Endothelial cell of hepatic sinusoid (primary cell): ENCODE data around the gene NFAM1.

Experiments used
- in situ Hi-C: cut with HindIII; loops from 2 replicates; pipeline ENCODE4 v1.10.0; 2017; ENCODE audit warnings: low sequenced_read_pairs

Gene NFAM1

GRCh38 chr22:42439821-42440674 is 7.8 kb upstream of the NFAM1 start:
- in situ Hi-C loops, result loop anchor here (5.0 kb wide), 4 partner anchors 68 to 323 kb away; no protein-coding TSS in a partner anchor

GRCh38 chr22:42439021-42439567 is 6.9 kb upstream of the NFAM1 start:
- in situ Hi-C loops, result no loop called here

- in situ Hi-C loops, result no loop called here
Measured at GRCh38 chr22:42438293-42438650, 6.1 kb upstream of the NFAM1 start.

GRCh38 chr22:42437488-42438292 is 5.5 kb upstream of the NFAM1 start:
- in situ Hi-C loops, result no loop called here

DNA sequence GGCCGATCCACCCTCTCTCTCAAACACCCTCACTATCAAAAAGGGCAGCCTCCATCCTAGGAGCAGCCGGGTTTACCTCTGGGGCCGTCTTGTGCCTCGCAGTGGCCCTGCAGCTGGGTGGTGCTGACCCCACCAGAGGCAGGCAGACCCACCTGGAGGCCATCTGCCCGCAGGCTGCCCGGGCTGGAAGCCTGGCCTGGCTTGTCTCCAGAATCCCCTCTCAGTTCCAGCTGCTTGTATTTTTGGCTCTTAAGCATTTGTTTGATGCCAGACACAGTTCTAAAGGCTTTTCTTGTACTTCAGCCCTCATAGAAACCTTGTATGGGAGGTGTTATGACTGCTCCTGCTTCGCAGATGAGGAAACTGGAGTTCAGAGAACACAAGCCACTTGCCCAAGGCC is 4.2 kb upstream of the NFAM1 start:
- in situ Hi-C loops, result no loop called here

GRCh38 chr22:42434748-42435425 is 2.7 kb upstream of the NFAM1 start:
- in situ Hi-C loops, result no loop called here

- in situ Hi-C loops, result no loop called here
Measured at GRCh38 chr22:42433754-42434682, 1.8 kb upstream of the NFAM1 start.

GRCh38 chr22:42432818-42433217 is 615 bp upstream of the NFAM1 start:
- in situ Hi-C loops, result no loop called here

GRCh38 chr22:42431401-42432019 is 693 bp downstream of the NFAM1 start:
- in situ Hi-C loops, result no loop called here

DNA sequence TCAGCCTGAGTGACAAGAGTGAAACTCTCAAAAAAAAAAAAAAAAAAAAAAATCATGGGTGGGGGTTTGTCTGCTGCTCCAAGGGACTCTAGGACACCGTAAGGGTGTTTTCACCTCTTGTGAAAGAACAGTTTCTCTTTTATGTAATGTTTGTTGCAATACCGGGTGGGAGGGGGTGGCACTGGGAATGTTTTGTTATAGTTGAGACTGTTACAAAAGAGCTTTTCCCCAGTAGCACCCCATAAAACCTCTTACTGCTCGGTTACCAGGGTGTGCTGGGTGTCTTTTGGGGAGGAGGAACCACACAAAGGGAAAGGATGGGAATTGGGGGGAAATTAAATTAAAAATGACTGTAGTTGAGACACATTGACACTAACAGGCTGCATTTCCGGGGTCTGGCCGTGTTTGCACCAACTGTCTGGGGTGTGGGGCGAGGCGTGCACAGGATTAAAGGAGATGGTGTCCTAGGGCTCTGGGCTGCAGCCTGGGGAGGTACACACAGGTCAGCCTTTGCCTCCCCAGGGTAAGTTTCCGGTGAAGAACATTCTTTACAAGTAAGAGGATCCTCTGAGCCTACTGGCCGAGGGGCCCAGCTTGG is 1.6 kb downstream of the NFAM1 start:
- in situ Hi-C loops, result no loop called here

- in situ Hi-C loops, result no loop called here
Measured at GRCh38 chr22:42428760-42429159, 3.4 kb downstream of the NFAM1 start.

GRCh38 chr22:42428025-42428424 is 4.2 kb downstream of the NFAM1 start:
- in situ Hi-C loops, result no loop called here

- in situ Hi-C loops, result no loop called here
Measured at GRCh38 chr22:42427167-42427566, 5.0 kb downstream of the NFAM1 start.

DNA sequence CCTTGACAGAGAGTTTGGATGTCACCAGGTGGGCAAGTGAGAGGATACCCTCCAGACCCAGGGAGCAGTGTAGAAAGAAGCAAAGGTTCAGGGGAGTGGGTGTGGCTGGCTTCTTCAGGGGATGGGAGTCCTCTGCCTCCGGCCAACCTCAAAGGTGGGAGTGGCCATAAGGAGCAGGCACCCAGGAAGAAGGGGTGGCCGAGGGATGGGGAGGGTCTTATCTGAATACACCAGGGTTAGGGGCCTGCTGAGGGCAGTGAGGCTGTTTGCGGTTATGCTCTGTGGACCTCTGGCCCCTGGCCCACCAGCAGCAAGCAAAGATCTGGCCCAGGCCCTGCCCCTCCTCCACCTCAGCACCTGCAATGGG is 6.2 kb downstream of the NFAM1 start:
- in situ Hi-C loops, result no loop called here

GRCh38 chr22:42425337-42425988 is 6.7 kb downstream of the NFAM1 start:
- in situ Hi-C loops, result no loop called here

- in situ Hi-C loops, result no loop called here
Measured at GRCh38 chr22:42419243-42419881, 12.8 kb downstream of the NFAM1 start.

DNA sequence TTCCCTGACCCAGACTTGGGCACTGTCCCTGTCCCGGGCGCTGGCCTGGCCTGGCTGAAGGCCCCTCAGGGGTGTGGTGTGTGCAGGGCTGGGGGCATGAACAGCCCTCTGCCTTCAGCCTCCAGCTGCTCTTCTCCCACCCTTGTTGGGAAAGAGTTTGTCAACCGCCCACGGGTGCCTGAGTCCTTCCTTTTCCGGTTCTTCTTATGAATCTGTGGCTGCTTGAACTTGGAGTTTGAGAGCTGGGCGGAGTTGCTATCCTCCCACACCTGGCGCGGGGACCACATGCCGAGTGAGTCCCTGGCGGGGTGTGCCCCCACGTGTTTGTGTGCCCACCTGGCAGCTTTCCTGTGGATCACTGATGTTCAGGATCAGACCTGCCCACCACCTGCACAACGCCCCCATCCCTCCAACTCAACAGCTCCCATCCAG is 13.4 kb downstream of the NFAM1 start:
- in situ Hi-C loops, result no loop called here

DNA sequence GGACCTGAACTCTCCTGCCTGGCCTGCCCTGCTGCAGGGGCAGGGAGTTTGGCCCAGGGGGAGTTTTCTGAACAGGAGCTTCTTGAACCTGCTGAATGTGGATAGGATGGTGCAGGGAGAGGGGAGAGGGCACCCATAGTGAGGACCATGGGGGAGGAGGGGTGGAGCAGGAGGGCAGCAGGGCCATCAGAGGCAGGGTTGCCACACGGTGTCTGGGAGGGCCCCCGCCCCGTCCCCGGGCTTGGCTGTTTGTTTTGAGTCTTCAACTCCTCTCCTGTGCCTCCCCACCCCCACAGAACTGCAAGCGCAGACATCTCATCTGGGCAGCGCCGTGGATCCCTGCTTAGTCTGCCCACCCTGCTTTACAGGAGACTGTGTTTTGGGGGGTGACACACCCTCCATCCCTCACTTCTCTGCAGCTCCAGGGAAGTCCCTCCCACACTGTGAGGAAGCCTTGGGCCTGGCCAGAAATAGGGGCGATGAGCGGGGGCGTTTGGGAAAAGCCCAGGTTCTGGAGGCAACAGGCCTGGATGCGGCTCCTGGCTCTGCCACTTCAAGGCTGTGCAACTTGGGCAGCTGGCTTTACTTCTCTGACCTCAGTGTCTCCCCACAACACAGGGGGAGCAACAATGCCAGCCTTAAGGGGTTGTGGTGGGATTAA is 14.4 kb downstream of the NFAM1 start:
- in situ Hi-C loops, result no loop called here
